H1 (cell line): Measurements from ENCODE around the gene ADCYAP1. TPM values are rescaled to one million over a fixed set of nuclear protein-coding genes. Genes with fewer than 3 reads are reported as not detected.

Experiments used
- CTCF ChIA-PET: fragments of 300-600 bp; sonication (Branson Sonifier 250); formaldehyde crosslinking; loops from one replicate; lab custom pipeline; 2021; ENCODE audit not compliant: partially characterized antibody; lab: Charles Lee
- POLR2A ChIA-PET: fragments of 300-600 bp; sonication (Branson Sonifier 250); formaldehyde crosslinking; loops from one replicate; lab custom pipeline; 2021; ENCODE audit warnings: inconsistent platforms; ENCODE audit not compliant: partially characterized antibody; lab: Charles Lee
- DNase-seq, 2 experiments: peaks; one replicate each; pipeline versions ENCODE4 v3.0.0 to v3.0.0-alpha.2; 2010 to 2022; ENCODE audit warnings: low spot score in 2 of 2, low read depth in 1 of 2, mixed read lengths in 1 of 2
- FAIRE-seq: peaks from 2 replicates; lab custom pipeline; 2011; peaks lifted over from hg19 to GRCh38; lab: Jason Lieb, UNC
- H2AFZ ChIP-seq: 2 replicates; pipeline ENCODE4 v1.8.1; 2012; ENCODE audit warnings: low read length, inconsistent platforms
- H2AK5ac ChIP-seq: 2 replicates; pipeline ENCODE4 v1.6.1; 2013; ENCODE audit warnings: low read depth, low read length
- H2BK120ac ChIP-seq: replicated peaks from 2 replicates; pipeline ENCODE3; 2013; ENCODE audit warnings: low read depth, low read length, inconsistent platforms
- H2BK12ac ChIP-seq: 2 replicates; pipeline ENCODE4 v1.6.1; 2013; ENCODE audit warnings: low read depth, low read length
- H2BK15ac ChIP-seq: 2 replicates; pipeline ENCODE4 v1.6.1; 2013; ENCODE audit warnings: low read length
- H2BK20ac ChIP-seq: 2 replicates; pipeline ENCODE4 v1.6.1; 2013; ENCODE audit warnings: low read length
- H2BK5ac ChIP-seq: 2 replicates; pipeline ENCODE4 v1.6.1; 2013; ENCODE audit warnings: low read depth, low read length
- H3K14ac ChIP-seq: 2 replicates; pipeline ENCODE4 v1.6.1; 2013; ENCODE audit warnings: inconsistent platforms; ENCODE audit not compliant: insufficient read length
- H3K18ac ChIP-seq: 2 replicates; pipeline ENCODE4 v1.6.1; 2013; ENCODE audit warnings: low read length; ENCODE audit errors: extremely low read depth
- H3K23ac ChIP-seq: 2 replicates; pipeline ENCODE4 v1.6.1; 2013; ENCODE audit warnings: inconsistent platforms; ENCODE audit not compliant: insufficient read length
- H3K23me2 ChIP-seq: 2 replicates; pipeline ENCODE4 v1.6.1; 2013; ENCODE audit warnings: low read depth, low read length
- H3K27ac ChIP-seq: 2 replicates; pipeline ENCODE4 v1.6.1; 2011; ENCODE audit warnings: low read depth, low read length, inconsistent platforms
- H3K27me3 ChIP-seq, 4 experiments: replicated peaks in 1 of 4; 1 replicate in 1 of 4; 2 replicates in 3 of 4; pipeline versions ENCODE4 v1.6.1 to v1.8.1; 2011 to 2013; ENCODE audit warnings: low read length in 3 of 4, mild to moderate bottlenecking in 3 of 4, inconsistent platforms in 2 of 4, mixed read lengths in 2 of 4, moderate library complexity in 1 of 4; ENCODE audit not compliant: control insufficient read depth in 3 of 4, insufficient read depth in 3 of 4; ENCODE audit errors: extremely low read depth in 1 of 4
- H3K36me3 ChIP-seq, 4 experiments: 2 replicates each; pipeline versions ENCODE4 v1.6.1 to v1.8.1; 2011 to 2013; ENCODE audit warnings: mild to moderate bottlenecking in 4 of 4, low read length in 3 of 4, moderate library complexity in 2 of 4, control low read depth in 1 of 4, inconsistent platforms in 1 of 4; ENCODE audit not compliant: insufficient read depth in 4 of 4, control insufficient read depth in 2 of 4
- H3K4ac ChIP-seq: replicated peaks from 2 replicates; pipeline ENCODE3; 2013; ENCODE audit warnings: low read length, low read depth, mixed read lengths, inconsistent platforms; ENCODE audit not compliant: insufficient read length
- H3K4me1 ChIP-seq, 4 experiments: replicated peaks in 1 of 4; 1 replicate in 1 of 4; 2 replicates in 3 of 4; pipeline versions ENCODE4 v1.6.1 to v1.8.1; 2011 to 2013; ENCODE audit warnings: low read length in 3 of 4, inconsistent platforms in 2 of 4, mixed read lengths in 1 of 4; ENCODE audit not compliant: insufficient read depth in 4 of 4, control insufficient read depth in 3 of 4
- H3K4me2 ChIP-seq, 2 experiments: 2 replicates each; pipeline versions ENCODE4 v1.6.1 to v1.8.1; 2011 to 2013; ENCODE audit warnings: low read depth in 2 of 2, low read length in 2 of 2, control low read depth in 1 of 2, inconsistent platforms in 1 of 2, mild to moderate bottlenecking in 1 of 2; ENCODE audit not compliant: insufficient read depth in 1 of 2
- H3K4me3 ChIP-seq, 4 experiments: fragments of 200-600, 300-600 bp in 1 of 4; sonication (generic), shearing (Covaris generic), sonication (Bioruptor Twin) in 1 of 4; 2 replicates each; pipeline versions ENCODE4 v1.5.1 to v1.8.1; 2011 to 2016; ENCODE audit warnings: low read length in 4 of 4, low read depth in 3 of 4, control low read depth in 2 of 4, inconsistent platforms in 2 of 4, mild to moderate bottlenecking in 2 of 4, mixed read lengths in 1 of 4, moderate library complexity in 1 of 4; ENCODE audit not compliant: insufficient read depth in 2 of 4; ENCODE audit errors: extremely low read depth in 1 of 4
- H3K56ac ChIP-seq: replicated peaks from 2 replicates; pipeline ENCODE3; 2013; ENCODE audit warnings: low read depth, mild to moderate bottlenecking, mixed read lengths, low read length, inconsistent platforms; ENCODE audit not compliant: insufficient read length
- H3K79me1 ChIP-seq: 2 replicates; pipeline ENCODE4 v1.6.1; 2013; ENCODE audit warnings: low read depth, low read length, control low read depth
- H3K79me2 ChIP-seq, 2 experiments: 2 replicates each; pipeline versions ENCODE4 v1.6.1 to v1.8.1; 2012 to 2013; ENCODE audit warnings: low read length in 2 of 2, mild to moderate bottlenecking in 2 of 2, inconsistent platforms in 1 of 2; ENCODE audit not compliant: insufficient read depth in 2 of 2, control insufficient read depth in 1 of 2
- H3K9ac ChIP-seq, 4 experiments: replicated peaks in 1 of 4; 1 replicate in 1 of 4; 2 replicates in 3 of 4; pipeline versions ENCODE4 v1.6.1 to v1.8.1; 2011 to 2013; ENCODE audit warnings: low read depth in 3 of 4, low read length in 3 of 4, control low read depth in 2 of 4, mild to moderate bottlenecking in 2 of 4, moderate library complexity in 2 of 4, inconsistent platforms in 1 of 4; ENCODE audit errors: extremely low read depth in 1 of 4
- H3K9me3 ChIP-seq, 2 experiments: 2 replicates each; pipeline versions ENCODE4 v1.6.1 to v1.8.1; 2012 to 2013; ENCODE audit warnings: mild to moderate bottlenecking in 2 of 2, moderate library complexity in 2 of 2, control low read depth in 1 of 2, inconsistent platforms in 1 of 2, low read depth in 1 of 2, low read length in 1 of 2, mixed read lengths in 1 of 2; ENCODE audit not compliant: insufficient read depth in 2 of 2
- H4K20me1 ChIP-seq, 2 experiments: replicated peaks in 1 of 2; 2 replicates each; pipeline versions ENCODE3 to v1.8.1; 2011 to 2013; ENCODE audit warnings: inconsistent platforms in 2 of 2, low read length in 2 of 2, mild to moderate bottlenecking in 1 of 2; ENCODE audit not compliant: insufficient read depth in 2 of 2, control insufficient read depth in 1 of 2
- H4K5ac ChIP-seq: 2 replicates; pipeline ENCODE4 v1.6.1; 2013; ENCODE audit warnings: low read length, low read depth, mixed read lengths, inconsistent platforms; ENCODE audit not compliant: insufficient read length
- H4K8ac ChIP-seq: 2 replicates; pipeline ENCODE4 v1.8.0; 2013; ENCODE audit warnings: mild to moderate bottlenecking, moderate library complexity, low read length, inconsistent platforms; ENCODE audit not compliant: insufficient read depth; ENCODE audit errors: extremely low read depth
- H4K91ac ChIP-seq: replicated peaks from 2 replicates; pipeline ENCODE3; 2013; ENCODE audit warnings: low read length, mixed read lengths, inconsistent platforms; ENCODE audit not compliant: insufficient read length
- ASH2L ChIP-seq: fragments of 200-600, 300-600 bp; sonication (generic); IDR thresholded peaks from one replicate; pipeline ENCODE4 v1.7.1; 2017; ENCODE audit warnings: low read length
- ATF3 ChIP-seq: IDR thresholded peaks from 2 replicates; pipeline ENCODE4 v1.6.1; 2011; ENCODE audit warnings: low read depth, mild to moderate bottlenecking, low read length; ENCODE audit not compliant: insufficient read depth
- BACH1 ChIP-seq: IDR thresholded peaks from 2 replicates; pipeline ENCODE4 v1.6.1; 2012; ENCODE audit warnings: low read length, improper control_type of control experiment
- CBX5 ChIP-seq: fragments of 300-800, 300-1000 bp; sonication (generic); IDR thresholded peaks from 2 replicates; pipeline ENCODE4 v1.7.1; 2016; ENCODE audit warnings: antibody characterized with exemption, low read length, low read depth
- CTCF ChIP-seq, 3 experiments: IDR thresholded peaks; 1 replicate in 2 of 3; 2 replicates in 1 of 3; pipeline versions ENCODE4 v1.5.1 to v1.6.1; 2011; ENCODE audit warnings: low read length in 3 of 3, mild to moderate bottlenecking in 3 of 3, inconsistent platforms in 2 of 3, low read depth in 1 of 3, moderate library complexity in 1 of 3; ENCODE audit not compliant: insufficient read depth in 1 of 3; ENCODE audit errors: control extremely low read depth in 1 of 3
- MAFK ChIP-seq: IDR thresholded peaks from 2 replicates; pipeline ENCODE4 v1.6.1; 2012; ENCODE audit warnings: low read depth, mild to moderate bottlenecking, improper control_type of control experiment, low read length
- NANOG ChIP-seq: IDR thresholded peaks from 2 replicates; pipeline ENCODE4 v1.6.1; 2011; ENCODE audit warnings: low read length, low read depth, mild to moderate bottlenecking, inconsistent platforms; ENCODE audit not compliant: insufficient read depth, poor library complexity, severe bottlenecking
- POU5F1 ChIP-seq: IDR thresholded peaks from 2 replicates; pipeline ENCODE4 v1.6.1; 2011; ENCODE audit warnings: low read depth, mild to moderate bottlenecking, low read length, moderate library complexity
- SIX5 ChIP-seq: IDR thresholded peaks from 2 replicates; pipeline ENCODE4 v1.6.1; 2011; ENCODE audit warnings: mild to moderate bottlenecking, low read depth, low read length
- SUZ12 ChIP-seq: fragments of 200-600 bp; sonication (generic); IDR thresholded peaks from 2 replicates; pipeline ENCODE4 v1.6.1; 2012; ENCODE audit warnings: mild to moderate bottlenecking, inconsistent platforms, low read length, moderate library complexity, mixed read lengths
- WGBS, 2 experiments: shearing (Covaris generic) in 1 of 2; methylation state at CpG; one replicate each; pipeline versions ENCODE4 v1.1.6 to v1.1.7; 2013 to 2015; ENCODE audit warnings: low lambda C conversion rate in 2 of 2, mixed read lengths in 2 of 2, inconsistent platforms in 1 of 2, low coverage in 1 of 2, missing lambda C conversion rate in 1 of 2; ENCODE audit not compliant: insufficient replicate concordance in 2 of 2, insufficient coverage in 1 of 2, insufficient read length in 1 of 2; ENCODE audit errors: extremely low coverage in 1 of 2, missing lambda C conversion rate in 1 of 2; 5-methylcytosine and 5-hydroxymethylcytosine counted together
- polyA plus RNA-seq, 7 experiments: library from polyadenylated mRNA; depleted of rRNA in 3 of 7; stranded (reverse) in 5 of 7; unstranded in 2 of 7; fragments of >200 nt in 5 of 7; fragments of 200-250 nt in 2 of 7; gene quantifications; 1 replicate in 5 of 7; 2 replicates in 1 of 7; 4 replicates in 1 of 7; pipeline versions ENCODE4 v1.2.1 to v1.2.3, GENCODE V29; 2011 to 2013; ENCODE audit warnings: missing spikeins in 2 of 7, mixed read lengths in 2 of 7
- total RNA-seq: library from RNA; stranded (reverse); fragmentation: NEBNext Ultra II Directional; extraction: Animal tissue kit (Norgen Biotek cat#: 25700); gene quantifications from 2 replicates; pipeline ENCODE4 v1.2.1, GENCODE V29; 2021

ADCYAP1 gene
- total and polyA plus RNA-seq, 2 of the 8 experiments (the other 6 are each of a cell fraction or from before 2014, with no cell fraction given) = 0.02 TPM; not detected in 1

- Histone ChIP-seq H3K9ac (no peak overlapping the region), H2AK5ac (no peak overlapping the region), H3K36me3 (peaks cover 0 to 6% (median 0%) of the 10 kb centered on the region in 4 experiments; a peak in 1 of 8 replicates), H3K23me2 (peaks cover 21% of the 10 kb centered on the region; the same call in 1 of the 2 replicates), H2BK5ac (no peak overlapping the region), H3K4ac (no peak overlapping the region), H3K4me2 (peak overlapping the region; percentile 91 to 93), H2AFZ (peak overlapping the region; percentile 5; the same call in 1 of the 2 replicates), H3K14ac (no peak overlapping the region), H2BK20ac (no peak overlapping the region), H2BK15ac (no peak overlapping the region; the same call in 1 of the 2 replicates), H4K8ac (no peak overlapping the region; the same call in 1 of the 2 replicates), H3K27me3 (peaks cover 74 to 99% (median 89%) of the 10 kb centered on the region in 4 experiments), H3K79me1 (no peaks in the 10 kb centered on the region), H3K56ac (no peak overlapping the region), H3K18ac (peak overlapping the region; percentile 24; the same call in 1 of the 2 replicates), H2BK12ac (no peak overlapping the region), H4K91ac (no peak overlapping the region), H3K9me3 (no peaks in the 10 kb centered on the region; a peak in 1 of 4 replicates), H3K4me1 (peaks cover 3 to 30% (median 12%) of the 10 kb centered on the region in 4 experiments; a peak in 6 of 7 replicates), H3K23ac (no peak overlapping the region), H2BK120ac (no peak overlapping the region), H4K20me1 (peaks cover 4 to 11% of the 10 kb centered on the region in 2 experiments), H3K27ac (no peak overlapping the region), H4K5ac (no peak overlapping the region), H3K79me2 (no peaks in the 10 kb centered on the region), H3K4me3 (peak overlapping the region; percentile 40 to 68 (median 47); a peak in 7 of 8 replicates)
- ChIA-PET POLR2A (interaction anchor here (0.6 to 0.9 kb wide), 2 partner anchors 10 to 156 kb away, joined by 3 read pairs; no protein-coding TSS in a partner anchor), CTCF (interaction anchor here (0.8 to 1.6 kb wide), 7 partner anchors 10 to 683 kb away, joined by 3 to 7 read pairs (median 4); no protein-coding TSS in a partner anchor)
- no peak for DNase-seq
- whole genome bisulfite sequencing, 2 experiments = 3% methylated on average over 26 of the region's 26 CpGs; no CpG with 5 or more reads in 1 of the 2 experiments
- no peak for FAIRE-seq
- TF ChIP-seq SUZ12 = peak; percentile 70
- TF ChIP-seq BACH1 = no peak
- TF ChIP-seq ASH2L = no peak
- no peak for TF ChIP-seq CBX5
- no peak for TF ChIP-seq CTCF (IDR thresholded peaks at IDR 0.05; ENCODE audit: control extremely low read depth in 1 of 3, insufficient read depth in 1 of 3, low read depth in 1 of 3, low read length in 3 of 3)
- no peak for TF ChIP-seq POU5F1
- TF ChIP-seq MAFK = no peak
- no peak for TF ChIP-seq NANOG
- no peak for TF ChIP-seq ATF3
- no peak for TF ChIP-seq SIX5
Observed at GRCh38 chr18:905948-906415, 1.3 kb downstream of the ADCYAP1 start.
